HepG2 (cell line): ENCODE data around the gene LMBRD2. TPM values are rescaled to one million over a fixed set of nuclear protein-coding genes. Genes with fewer than 3 reads are reported as not detected.

Source experiments
- ARNT ChIP-seq: fragments of 450-650 bp; IDR thresholded peaks from 2 replicates; pipeline ENCODE4 v1.6.1; 2017
- CCDC6 ChIP-seq: sonication (generic); formaldehyde crosslinking; IDR thresholded peaks from 2 replicates; pipeline ENCODE4 v1.8.1; 2022; ENCODE audit warnings: mild to moderate bottlenecking, missing genetic modification reagents, moderate library complexity
- EP300 ChIP-seq, 3 experiments: sonication (generic) in 1 of 3; formaldehyde crosslinking in 1 of 3; IDR thresholded peaks; 2 replicates each; pipeline versions ENCODE4 v1.5.1 to v1.6.1; 2011 to 2020; ENCODE audit warnings: low read depth in 2 of 3, low read length in 2 of 3, borderline replicate concordance in 1 of 3, improper control_type of control experiment in 1 of 3, mild to moderate bottlenecking in 1 of 3, missing genetic modification reagents in 1 of 3, moderate library complexity in 1 of 3
- EZH2 ChIP-seq: conservative IDR thresholded peaks from 2 replicates; pipeline ENCODE4 v1.6.1; 2012; ENCODE audit warnings: mild to moderate bottlenecking, low read depth, low read length, moderate library complexity
- FOXA1 ChIP-seq, 2 experiments: fragments of 450-650 bp in 1 of 2; sonication (generic) in 1 of 2; formaldehyde crosslinking in 1 of 2; IDR thresholded peaks; 2 replicates each; pipeline versions ENCODE4 v1.4.0 to v1.6.1; 2016 to 2020; ENCODE audit warnings: missing genetic modification reagents in 1 of 2
- FOXJ3 ChIP-seq: sonication (generic); formaldehyde crosslinking; IDR thresholded peaks from 2 replicates; pipeline ENCODE4 v1.4.0; 2020; ENCODE audit warnings: missing genetic modification reagents, mild to moderate bottlenecking, borderline replicate concordance
- GFI1 ChIP-seq: sonication (generic); formaldehyde crosslinking; IDR thresholded peaks from 2 replicates; pipeline ENCODE4 v1.5.0; 2020; ENCODE audit warnings: missing genetic modification reagents, mild to moderate bottlenecking, borderline replicate concordance
- HHEX ChIP-seq: IDR thresholded peaks from 2 replicates; pipeline ENCODE4 v1.6.1; 2016; ENCODE audit warnings: control low read depth
- MTF1 ChIP-seq: sonication (generic); formaldehyde crosslinking; IDR thresholded peaks from 2 replicates; pipeline ENCODE4 v1.5.0; 2020; ENCODE audit warnings: missing genetic modification reagents
- ONECUT2 ChIP-seq: sonication (generic); formaldehyde crosslinking; IDR thresholded peaks from 2 replicates; pipeline ENCODE4 v1.4.0; 2020; ENCODE audit warnings: missing genetic modification reagents
- RFX5 ChIP-seq: IDR thresholded peaks from 2 replicates; pipeline ENCODE4 v1.6.1; 2011; ENCODE audit warnings: low read depth, low read length, improper control_type of control experiment
- SRY ChIP-seq: sonication (generic); formaldehyde crosslinking; IDR thresholded peaks from 2 replicates; pipeline ENCODE4 v1.8.0; 2022; ENCODE audit warnings: mild to moderate bottlenecking, missing genetic modification reagents
- ZKSCAN5 ChIP-seq: sonication (generic); formaldehyde crosslinking; IDR thresholded peaks from 2 replicates; pipeline ENCODE4 v1.5.1; 2020; ENCODE audit warnings: mild to moderate bottlenecking, missing genetic modification reagents
- polyA plus RNA-seq, 8 experiments: library from polyadenylated mRNA; depleted of rRNA in 3 of 8; stranded (reverse) in 7 of 8; unstranded in 1 of 8; fragments of >200 nt; fragmentation: Illumina TruSeq in 4 of 8; extraction: Trizol in 4 of 8; gene quantifications; 2 replicates each; pipeline versions ENCODE4 v1.2.1 to v1.2.3, GENCODE V29; 2011 to 2016; ENCODE audit warnings: low read depth in 4 of 8, missing spikeins in 1 of 8, mixed read lengths in 1 of 8; ENCODE audit not compliant: insufficient read depth in 1 of 8
- total RNA-seq, 5 experiments: library from RNA; depleted of rRNA; stranded (reverse); fragments of >200 nt; fragmentation: Illumina TruSeq; extraction: Trizol; gene quantifications; 2 replicates each; pipeline ENCODE4 v1.2.3, GENCODE V29; 2016; ENCODE audit warnings: low read depth in 1 of 5
- TF ChIP-seq, protein P1 (sequence below): sonication (generic); formaldehyde crosslinking; conservative IDR thresholded peaks from 2 replicates; pipeline ENCODE4 v1.4.0; 2020; ENCODE audit warnings: mild to moderate bottlenecking, missing genetic modification reagents, moderate library complexity
- TF ChIP-seq, protein P2 (sequence below): sonication (generic); formaldehyde crosslinking; IDR thresholded peaks from 2 replicates; pipeline ENCODE4 v1.4.0; 2020; ENCODE audit warnings: mild to moderate bottlenecking, missing genetic modification reagents
- TF ChIP-seq, protein P3 (sequence below): sonication (generic); formaldehyde crosslinking; IDR thresholded peaks from 2 replicates; pipeline ENCODE4 v1.5.0; 2020; ENCODE audit warnings: missing genetic modification reagents
- TF ChIP-seq, protein P4 (sequence below): sonication (generic); formaldehyde crosslinking; IDR thresholded peaks from 2 replicates; pipeline ENCODE4 v1.4.0; 2020; ENCODE audit warnings: missing genetic modification reagents

Gene LMBRD2
- total and polyA plus RNA-seq, 2 of the 13 experiments (the other 11 are each of a cell fraction or from before 2014, with no cell fraction given): 2.0 to 4.7 TPM

DNA sequence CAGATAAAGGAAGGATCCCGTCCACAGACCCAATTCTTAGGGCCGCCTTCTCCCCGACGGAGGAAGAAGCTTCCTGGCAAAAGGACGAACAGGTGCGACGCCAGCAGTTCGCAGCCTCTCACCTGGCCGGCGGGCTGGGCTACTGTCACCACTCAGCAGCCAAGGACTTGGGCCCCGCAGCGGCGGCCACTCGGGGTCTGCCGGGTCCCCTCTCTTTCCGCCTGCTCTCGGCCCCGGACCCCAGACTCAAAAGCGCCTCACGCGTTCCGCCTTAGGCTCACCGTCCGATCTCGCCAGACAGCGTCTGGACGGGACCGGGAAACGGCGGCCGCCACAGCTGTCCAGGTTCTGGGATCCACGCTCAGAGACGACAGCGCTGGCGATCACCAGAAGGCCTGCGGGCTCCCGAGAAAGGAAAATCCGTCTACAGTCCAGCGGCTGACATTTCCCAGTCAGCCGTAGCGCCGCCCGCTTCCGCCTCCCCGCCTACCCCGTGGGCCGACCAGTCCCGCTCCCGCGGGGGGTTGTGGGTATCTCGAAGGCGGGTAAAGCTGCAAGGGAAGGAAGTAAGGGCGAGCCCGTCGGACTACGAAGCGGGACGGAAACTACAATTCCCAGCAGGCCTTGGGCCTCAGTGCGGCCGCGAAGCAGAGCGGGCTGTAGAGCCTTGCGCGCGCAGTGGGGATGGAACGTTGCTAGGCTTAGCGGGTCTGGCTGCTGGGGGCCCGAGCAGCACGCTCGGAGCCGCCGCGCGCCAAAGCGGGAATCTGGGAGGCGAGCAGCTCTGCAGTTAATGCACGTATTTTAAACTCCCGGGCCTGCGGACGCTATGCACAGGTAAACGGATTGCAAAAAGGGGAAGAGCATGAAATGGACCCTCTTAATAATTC lies at the start of gene LMBRD2, which contains the start of gene SKP2 (continued):
- no peak for TF ChIP-seq RFX5
- no peak for TF ChIP-seq ONECUT2
- TF ChIP-seq, protein P1, sequence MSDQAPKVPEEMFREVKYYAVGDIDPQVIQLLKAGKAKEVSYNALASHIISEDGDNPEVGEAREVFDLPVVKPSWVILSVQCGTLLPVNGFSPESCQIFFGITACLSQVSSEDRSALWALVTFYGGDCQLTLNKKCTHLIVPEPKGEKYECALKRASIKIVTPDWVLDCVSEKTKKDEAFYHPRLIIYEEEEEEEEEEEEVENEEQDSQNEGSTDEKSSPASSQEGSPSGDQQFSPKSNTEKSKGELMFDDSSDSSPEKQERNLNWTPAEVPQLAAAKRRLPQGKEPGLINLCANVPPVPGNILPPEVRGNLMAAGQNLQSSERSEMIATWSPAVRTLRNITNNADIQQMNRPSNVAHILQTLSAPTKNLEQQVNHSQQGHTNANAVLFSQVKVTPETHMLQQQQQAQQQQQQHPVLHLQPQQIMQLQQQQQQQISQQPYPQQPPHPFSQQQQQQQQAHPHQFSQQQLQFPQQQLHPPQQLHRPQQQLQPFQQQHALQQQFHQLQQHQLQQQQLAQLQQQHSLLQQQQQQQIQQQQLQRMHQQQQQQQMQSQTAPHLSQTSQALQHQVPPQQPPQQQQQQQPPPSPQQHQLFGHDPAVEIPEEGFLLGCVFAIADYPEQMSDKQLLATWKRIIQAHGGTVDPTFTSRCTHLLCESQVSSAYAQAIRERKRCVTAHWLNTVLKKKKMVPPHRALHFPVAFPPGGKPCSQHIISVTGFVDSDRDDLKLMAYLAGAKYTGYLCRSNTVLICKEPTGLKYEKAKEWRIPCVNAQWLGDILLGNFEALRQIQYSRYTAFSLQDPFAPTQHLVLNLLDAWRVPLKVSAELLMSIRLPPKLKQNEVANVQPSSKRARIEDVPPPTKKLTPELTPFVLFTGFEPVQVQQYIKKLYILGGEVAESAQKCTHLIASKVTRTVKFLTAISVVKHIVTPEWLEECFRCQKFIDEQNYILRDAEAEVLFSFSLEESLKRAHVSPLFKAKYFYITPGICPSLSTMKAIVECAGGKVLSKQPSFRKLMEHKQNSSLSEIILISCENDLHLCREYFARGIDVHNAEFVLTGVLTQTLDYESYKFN: peak; percentile 54
- TF ChIP-seq HHEX (CRISPR knock-in tag): no peak
- TF ChIP-seq MTF1 (CRISPR knock-in tag): no peak
- TF ChIP-seq EZH2: no peak
- TF ChIP-seq, protein P2, sequence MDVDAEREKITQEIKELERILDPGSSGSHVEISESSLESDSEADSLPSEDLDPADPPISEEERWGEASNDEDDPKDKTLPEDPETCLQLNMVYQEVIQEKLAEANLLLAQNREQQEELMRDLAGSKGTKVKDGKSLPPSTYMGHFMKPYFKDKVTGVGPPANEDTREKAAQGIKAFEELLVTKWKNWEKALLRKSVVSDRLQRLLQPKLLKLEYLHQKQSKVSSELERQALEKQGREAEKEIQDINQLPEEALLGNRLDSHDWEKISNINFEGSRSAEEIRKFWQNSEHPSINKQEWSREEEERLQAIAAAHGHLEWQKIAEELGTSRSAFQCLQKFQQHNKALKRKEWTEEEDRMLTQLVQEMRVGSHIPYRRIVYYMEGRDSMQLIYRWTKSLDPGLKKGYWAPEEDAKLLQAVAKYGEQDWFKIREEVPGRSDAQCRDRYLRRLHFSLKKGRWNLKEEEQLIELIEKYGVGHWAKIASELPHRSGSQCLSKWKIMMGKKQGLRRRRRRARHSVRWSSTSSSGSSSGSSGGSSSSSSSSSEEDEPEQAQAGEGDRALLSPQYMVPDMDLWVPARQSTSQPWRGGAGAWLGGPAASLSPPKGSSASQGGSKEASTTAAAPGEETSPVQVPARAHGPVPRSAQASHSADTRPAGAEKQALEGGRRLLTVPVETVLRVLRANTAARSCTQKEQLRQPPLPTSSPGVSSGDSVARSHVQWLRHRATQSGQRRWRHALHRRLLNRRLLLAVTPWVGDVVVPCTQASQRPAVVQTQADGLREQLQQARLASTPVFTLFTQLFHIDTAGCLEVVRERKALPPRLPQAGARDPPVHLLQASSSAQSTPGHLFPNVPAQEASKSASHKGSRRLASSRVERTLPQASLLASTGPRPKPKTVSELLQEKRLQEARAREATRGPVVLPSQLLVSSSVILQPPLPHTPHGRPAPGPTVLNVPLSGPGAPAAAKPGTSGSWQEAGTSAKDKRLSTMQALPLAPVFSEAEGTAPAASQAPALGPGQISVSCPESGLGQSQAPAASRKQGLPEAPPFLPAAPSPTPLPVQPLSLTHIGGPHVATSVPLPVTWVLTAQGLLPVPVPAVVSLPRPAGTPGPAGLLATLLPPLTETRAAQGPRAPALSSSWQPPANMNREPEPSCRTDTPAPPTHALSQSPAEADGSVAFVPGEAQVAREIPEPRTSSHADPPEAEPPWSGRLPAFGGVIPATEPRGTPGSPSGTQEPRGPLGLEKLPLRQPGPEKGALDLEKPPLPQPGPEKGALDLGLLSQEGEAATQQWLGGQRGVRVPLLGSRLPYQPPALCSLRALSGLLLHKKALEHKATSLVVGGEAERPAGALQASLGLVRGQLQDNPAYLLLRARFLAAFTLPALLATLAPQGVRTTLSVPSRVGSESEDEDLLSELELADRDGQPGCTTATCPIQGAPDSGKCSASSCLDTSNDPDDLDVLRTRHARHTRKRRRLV (CRISPR knock-in tag): peak; percentile 30; the same call in 1 of the 2 replicates
- TF ChIP-seq CCDC6 (CRISPR knock-in tag): no peak
- peak; percentile 7 to 52; a peak in 1 of 4 replicates for TF ChIP-seq EP300 (IDR thresholded peaks at IDR 0.05; ENCODE audit: low read depth in 2 of 2, low read length in 2 of 2)
- TF ChIP-seq EP300 (CRISPR knock-in tag; IDR thresholded peaks at IDR 0.05; ENCODE audit: borderline replicate concordance): no peak
- no peak for TF ChIP-seq FOXA1 (IDR thresholded peaks at IDR 0.05)
- no peak for TF ChIP-seq FOXA1 (CRISPR knock-in tag; IDR thresholded peaks at IDR 0.05)
- no peak for TF ChIP-seq ZKSCAN5
- TF ChIP-seq ARNT: no peak
- peak; percentile 55; the same call in 1 of the 2 replicates for TF ChIP-seq SRY (CRISPR knock-in tag)
- no peak for TF ChIP-seq FOXJ3
- TF ChIP-seq, protein P3, sequence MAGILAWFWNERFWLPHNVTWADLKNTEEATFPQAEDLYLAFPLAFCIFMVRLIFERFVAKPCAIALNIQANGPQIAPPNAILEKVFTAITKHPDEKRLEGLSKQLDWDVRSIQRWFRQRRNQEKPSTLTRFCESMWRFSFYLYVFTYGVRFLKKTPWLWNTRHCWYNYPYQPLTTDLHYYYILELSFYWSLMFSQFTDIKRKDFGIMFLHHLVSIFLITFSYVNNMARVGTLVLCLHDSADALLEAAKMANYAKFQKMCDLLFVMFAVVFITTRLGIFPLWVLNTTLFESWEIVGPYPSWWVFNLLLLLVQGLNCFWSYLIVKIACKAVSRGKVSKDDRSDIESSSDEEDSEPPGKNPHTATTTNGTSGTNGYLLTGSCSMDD (CRISPR knock-in tag): no peak
- no peak for TF ChIP-seq GFI1 (CRISPR knock-in tag)
- TF ChIP-seq, protein P4, sequence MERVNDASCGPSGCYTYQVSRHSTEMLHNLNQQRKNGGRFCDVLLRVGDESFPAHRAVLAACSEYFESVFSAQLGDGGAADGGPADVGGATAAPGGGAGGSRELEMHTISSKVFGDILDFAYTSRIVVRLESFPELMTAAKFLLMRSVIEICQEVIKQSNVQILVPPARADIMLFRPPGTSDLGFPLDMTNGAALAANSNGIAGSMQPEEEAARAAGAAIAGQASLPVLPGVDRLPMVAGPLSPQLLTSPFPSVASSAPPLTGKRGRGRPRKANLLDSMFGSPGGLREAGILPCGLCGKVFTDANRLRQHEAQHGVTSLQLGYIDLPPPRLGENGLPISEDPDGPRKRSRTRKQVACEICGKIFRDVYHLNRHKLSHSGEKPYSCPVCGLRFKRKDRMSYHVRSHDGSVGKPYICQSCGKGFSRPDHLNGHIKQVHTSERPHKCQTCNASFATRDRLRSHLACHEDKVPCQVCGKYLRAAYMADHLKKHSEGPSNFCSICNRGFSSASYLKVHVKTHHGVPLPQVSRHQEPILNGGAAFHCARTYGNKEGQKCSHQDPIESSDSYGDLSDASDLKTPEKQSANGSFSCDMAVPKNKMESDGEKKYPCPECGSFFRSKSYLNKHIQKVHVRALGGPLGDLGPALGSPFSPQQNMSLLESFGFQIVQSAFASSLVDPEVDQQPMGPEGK (CRISPR knock-in tag): peak; percentile 78
